Endothelial cell of umbilical vein (primary cell): ENCODE measurements around the gene C17orf113. TPM values are rescaled to one million over a fixed set of nuclear protein-coding genes. Genes with fewer than 3 reads are reported as not detected.

Experiments used
- BruUV-seq: library from RNA; stranded (reverse); fragments of 400-500 nt; replicated peaks from 2 replicates; lab custom pipeline; 2021; lab: Mats Ljungman, UMichigan
- CTCF ChIA-PET: fragments of 300-600, 350-600 bp; sonication (Branson Sonifier 250); formaldehyde crosslinking; loops from one replicate; lab custom pipeline; 2021; ENCODE audit warnings: antibody characterized with exemption, inconsistent platforms; lab: Charles Lee
- POLR2A ChIA-PET: fragments of 300-600, 350-600 bp; sonication (Branson Sonifier 250); formaldehyde crosslinking; loops from one replicate; lab custom pipeline; 2021; ENCODE audit warnings: antibody characterized with exemption, inconsistent platforms; lab: Charles Lee
- DNase-seq: peaks from one replicate; pipeline ENCODE4 v3.0.0-alpha.2; 2011; ENCODE audit warnings: low read depth, low spot score
- FAIRE-seq: peaks from 2 replicates; lab custom pipeline; 2011; peaks lifted over from hg19 to GRCh38; lab: Jason Lieb, UNC
- H2AFZ ChIP-seq: 2 replicates; pipeline ENCODE4 v1.6.0; 2012; ENCODE audit warnings: low read depth, low read length, control low read depth, inconsistent platforms
- H3K27ac ChIP-seq: 2 replicates; pipeline ENCODE4 v1.5.1; 2011; ENCODE audit warnings: low read depth, mild to moderate bottlenecking, control low read depth, low read length, moderate library complexity; ENCODE audit not compliant: insufficient read depth
- H3K27me3 ChIP-seq, 2 experiments: 2 replicates each; pipeline versions ENCODE4 v1.6.0 to v1.6.1; 2011; ENCODE audit warnings: low read length in 2 of 2, mixed read lengths in 1 of 2; ENCODE audit not compliant: control insufficient read depth in 2 of 2, insufficient read depth in 2 of 2
- H3K36me3 ChIP-seq, 2 experiments: 2 replicates in 1 of 2; 3 replicates in 1 of 2; pipeline ENCODE4 v1.5.1; 2011; ENCODE audit warnings: low read length in 2 of 2, mild to moderate bottlenecking in 1 of 2, moderate library complexity in 1 of 2; ENCODE audit not compliant: control insufficient read depth in 2 of 2, insufficient read depth in 2 of 2; ENCODE audit errors: extremely low read depth in 1 of 2
- H3K4me1 ChIP-seq: 3 replicates; pipeline ENCODE4 v1.5.1; 2011; ENCODE audit warnings: mild to moderate bottlenecking, low read length; ENCODE audit not compliant: control insufficient read depth, insufficient read depth; ENCODE audit errors: extremely low read depth
- H3K4me2 ChIP-seq: 2 replicates; pipeline ENCODE4 v1.6.1; 2011; ENCODE audit warnings: low read length, control low read depth, mixed read lengths; ENCODE audit not compliant: insufficient read depth
- H3K4me3 ChIP-seq, 3 experiments: fragments of 200-600 bp in 1 of 3; sonication (generic), shearing (Covaris generic) in 1 of 3; replicated peaks in 1 of 3; 2 replicates each; pipeline ENCODE4 v1.5.1; 2011 to 2016; ENCODE audit warnings: control low read depth in 3 of 3, low read length in 3 of 3, mild to moderate bottlenecking in 2 of 3, inconsistent platforms in 1 of 3, low read depth in 1 of 3, moderate library complexity in 1 of 3; ENCODE audit not compliant: insufficient read depth in 1 of 3
- H3K79me2 ChIP-seq: 2 replicates; pipeline ENCODE4 v1.6.0; 2012; ENCODE audit warnings: low read length, inconsistent platforms; ENCODE audit not compliant: control insufficient read depth, insufficient read depth
- H3K9ac ChIP-seq: replicated peaks from 2 replicates; pipeline ENCODE3; 2011; ENCODE audit warnings: low read length, control low read depth; ENCODE audit not compliant: insufficient read depth; ENCODE audit errors: extremely low read depth
- H3K9me1 ChIP-seq: replicated peaks from 3 replicates; pipeline ENCODE4 v1.6.0; 2011; ENCODE audit warnings: mild to moderate bottlenecking, low read length; ENCODE audit not compliant: control insufficient read depth, insufficient read depth; ENCODE audit errors: extremely low read depth
- H3K9me3 ChIP-seq: replicated peaks from 2 replicates; pipeline ENCODE4 v1.5.1; 2012; ENCODE audit warnings: low read length, inconsistent platforms; ENCODE audit not compliant: control insufficient read depth, insufficient read depth
- H4K20me1 ChIP-seq: replicated peaks from 2 replicates; pipeline ENCODE3; 2011; ENCODE audit warnings: mild to moderate bottlenecking, low read length; ENCODE audit not compliant: control insufficient read depth, insufficient read depth; ENCODE audit errors: extremely low read depth
- EZH2 ChIP-seq: IDR thresholded peaks from 2 replicates; pipeline ENCODE4 v1.6.1; 2012; ENCODE audit warnings: borderline replicate concordance, low read depth, mild to moderate bottlenecking, moderate library complexity, low read length, inconsistent platforms; ENCODE audit not compliant: severe bottlenecking
- FOS ChIP-seq: IDR thresholded peaks from 2 replicates; pipeline ENCODE4 v1.6.1; 2011; ENCODE audit warnings: mild to moderate bottlenecking, low read length, moderate library complexity, borderline replicate concordance; ENCODE audit not compliant: insufficient read depth
- GATA2 ChIP-seq: IDR thresholded peaks from 2 replicates; pipeline ENCODE4 v1.7.0; 2011; ENCODE audit warnings: low read depth, mild to moderate bottlenecking, moderate library complexity, mixed read lengths, low read length; ENCODE audit not compliant: insufficient read length, insufficient read depth
- JUN ChIP-seq: IDR thresholded peaks from 2 replicates; pipeline ENCODE4 v1.6.1; 2011; ENCODE audit warnings: borderline replicate concordance, low read depth; ENCODE audit not compliant: insufficient read length, insufficient read depth
- MYC ChIP-seq: IDR thresholded peaks from one replicate; pipeline ENCODE4 v1.6.1; 2011; ENCODE audit warnings: mild to moderate bottlenecking, low read depth, low read length
- POLR2A ChIP-seq: IDR thresholded peaks from 2 replicates; pipeline ENCODE4 v1.6.1; 2012; ENCODE audit warnings: low read depth, mild to moderate bottlenecking, control low read depth, low read length
- POLR2AphosphoS5 ChIP-seq: IDR thresholded peaks from 2 replicates; pipeline ENCODE4 v1.6.1; 2012; ENCODE audit warnings: low read depth, mild to moderate bottlenecking, control low read depth, low read length, moderate library complexity; ENCODE audit not compliant: insufficient read depth
- dilution Hi-C: fragments of 300-500 bp; cut with MboI; formaldehyde crosslinking; loops from one replicate; pipeline ENCODE4 v1.15.0; 2019; ENCODE audit warnings: low sequenced_read_pairs; ENCODE audit not compliant: extremely low pct_ligation_motif_present
- intact Hi-C: fragments of 100-400 bp; cut with micrococcal nuclease; formaldehyde crosslinking; loops from one replicate; pipeline ENCODE4 v1.10.0; 2022
- polyA plus RNA-seq, 4 experiments: library from polyadenylated mRNA; depleted of rRNA in 3 of 4; stranded (reverse) in 3 of 4; unstranded in 1 of 4; fragments of >200 nt; gene quantifications; 2 replicates each; pipeline versions ENCODE4 v1.2.1 to v1.2.3, GENCODE V29; 2011 to 2012; ENCODE audit warnings: missing spikeins in 1 of 4
- total RNA-seq: library from RNA; stranded (reverse); gene quantifications from 2 replicates; pipeline ENCODE4 v1.2.3, GENCODE V29; 2021
- TF ChIP-seq, protein P1 (sequence below), 2 donors: IDR thresholded peaks; 1 replicate in 1 of 2; 2 replicates in 1 of 2; pipeline ENCODE4 v1.5.1; 2011; ENCODE audit warnings: low read length in 2 of 2, mild to moderate bottlenecking in 2 of 2, moderate library complexity in 2 of 2, control low read depth in 1 of 2, inconsistent platforms in 1 of 2, low read depth in 1 of 2; ENCODE audit not compliant: insufficient read depth in 1 of 2; ENCODE audit errors: extremely low read depth in 1 of 2
- TF ChIP-seq, protein P2 (sequence below): IDR thresholded peaks from 2 replicates; pipeline ENCODE4 v1.6.1; 2011; ENCODE audit not compliant: insufficient read depth, insufficient read length

The C17orf113 gene
- total and polyA plus RNA-seq, 2 donors (not counting 3 experiments of a cell fraction or from before 2014, with no cell fraction given), result 0.20 to 0.30 TPM

DNA sequence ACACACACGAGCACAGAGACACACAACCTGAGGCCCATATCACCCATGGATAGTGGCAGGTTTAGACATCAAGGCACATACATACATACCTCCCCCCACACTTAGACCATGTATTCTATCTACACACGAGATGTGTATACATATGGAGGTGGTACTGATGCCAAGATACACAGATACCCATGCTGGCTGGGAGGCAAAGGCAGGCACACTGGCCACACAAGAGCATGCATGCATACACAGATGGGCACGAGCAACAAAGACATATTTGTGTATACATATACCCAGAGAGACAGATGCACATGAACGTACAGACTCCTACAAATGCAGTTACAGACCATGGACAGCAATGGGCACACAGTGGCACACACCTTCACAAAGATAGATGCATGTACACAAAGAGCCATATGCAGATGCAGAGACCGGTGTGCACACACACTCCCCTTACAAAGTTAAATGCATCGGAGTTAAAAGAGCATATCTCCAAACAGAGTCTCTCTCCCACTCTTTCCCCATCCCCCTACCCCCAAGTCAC is 2.0 kb upstream of the C17orf113 start:
- no peaks in the 10 kb centered on the region for H3K36me3 ChIP-seq

More for the DNA sequence above, 2.0 kb upstream of the C17orf113 start:
- H3K27ac ChIP-seq, result no peak overlapping the region
- no peaks in the 10 kb centered on the region for H3K79me2 ChIP-seq
- H4K20me1 ChIP-seq, result no peaks in the 10 kb centered on the region
- ChIA-PET CTCF (interaction anchor here (1.7 kb wide), 1 partner anchor 16 kb away, joined by 9 read pairs; no protein-coding TSS in a partner anchor), POLR2A (no interaction called here)
- no peaks in the 10 kb centered on the region for H3K9me3 ChIP-seq
- dilution Hi-C loops (no loop called here), intact Hi-C loops (no loop called here)
- H2AFZ ChIP-seq, result no peak overlapping the region
- no TSS peak for BruUV-seq
- no peak overlapping the region for H3K4me3 ChIP-seq
- H3K4me1 ChIP-seq, result no peaks in the 10 kb centered on the region
- no peak overlapping the region for H3K4me2 ChIP-seq
- no peak overlapping the region for H3K9ac ChIP-seq
- TF ChIP-seq FOS (no peak), GATA2 (no peak), JUN (no peak), EZH2 (no peak), MYC (no peak), POLR2AphosphoS5 (no peak), POLR2A (no peak)
- TF ChIP-seq, protein P1, sequence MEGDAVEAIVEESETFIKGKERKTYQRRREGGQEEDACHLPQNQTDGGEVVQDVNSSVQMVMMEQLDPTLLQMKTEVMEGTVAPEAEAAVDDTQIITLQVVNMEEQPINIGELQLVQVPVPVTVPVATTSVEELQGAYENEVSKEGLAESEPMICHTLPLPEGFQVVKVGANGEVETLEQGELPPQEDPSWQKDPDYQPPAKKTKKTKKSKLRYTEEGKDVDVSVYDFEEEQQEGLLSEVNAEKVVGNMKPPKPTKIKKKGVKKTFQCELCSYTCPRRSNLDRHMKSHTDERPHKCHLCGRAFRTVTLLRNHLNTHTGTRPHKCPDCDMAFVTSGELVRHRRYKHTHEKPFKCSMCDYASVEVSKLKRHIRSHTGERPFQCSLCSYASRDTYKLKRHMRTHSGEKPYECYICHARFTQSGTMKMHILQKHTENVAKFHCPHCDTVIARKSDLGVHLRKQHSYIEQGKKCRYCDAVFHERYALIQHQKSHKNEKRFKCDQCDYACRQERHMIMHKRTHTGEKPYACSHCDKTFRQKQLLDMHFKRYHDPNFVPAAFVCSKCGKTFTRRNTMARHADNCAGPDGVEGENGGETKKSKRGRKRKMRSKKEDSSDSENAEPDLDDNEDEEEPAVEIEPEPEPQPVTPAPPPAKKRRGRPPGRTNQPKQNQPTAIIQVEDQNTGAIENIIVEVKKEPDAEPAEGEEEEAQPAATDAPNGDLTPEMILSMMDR (IDR thresholded peaks at IDR 0.05; ENCODE audit: extremely low read depth in 1 of 2, insufficient read depth in 1 of 2, low read depth in 1 of 2, low read length in 2 of 2), result no peak
- TF ChIP-seq, protein P2, sequence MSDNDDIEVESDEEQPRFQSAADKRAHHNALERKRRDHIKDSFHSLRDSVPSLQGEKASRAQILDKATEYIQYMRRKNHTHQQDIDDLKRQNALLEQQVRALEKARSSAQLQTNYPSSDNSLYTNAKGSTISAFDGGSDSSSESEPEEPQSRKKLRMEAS, result no peak
- peaks cover 31 to 44% of the 10 kb centered on the region in 2 experiments for H3K27me3 ChIP-seq
- no peaks in the 10 kb centered on the region for H3K9me1 ChIP-seq
- no peak for FAIRE-seq
- DNase-seq, result no peak
